OCI-LY1 (cell line): Measurements from ENCODE around the gene KREMEN2.

ENCODE experiments used
- H2AFZ ChIP-seq: fragments of 200-600 bp; sonication (generic), shearing (Covaris generic); 2 replicates; pipeline ENCODE4 v1.6.0; 2014; ENCODE audit warnings: antibody characterized with exemption, mild to moderate bottlenecking, low read length
- H3F3A ChIP-seq: fragments of 200-600 bp; sonication (generic), shearing (Covaris generic); 2 replicates; pipeline ENCODE4 v1.6.0; 2014; ENCODE audit warnings: mild to moderate bottlenecking, antibody characterized with exemption, low read length, moderate library complexity; ENCODE audit not compliant: insufficient read depth
- H3K27ac ChIP-seq: fragments of 200-600 bp; sonication (generic); 2 replicates; pipeline ENCODE4 v1.5.1; 2014; ENCODE audit warnings: low read length, mixed run types, mild to moderate bottlenecking, low read depth; ENCODE audit not compliant: poor library complexity, severe bottlenecking
- H3K27me3 ChIP-seq: fragments of 200-600 bp; sonication (generic); 2 replicates; pipeline ENCODE4 v1.6.0; 2014; ENCODE audit warnings: antibody characterized with exemption, mild to moderate bottlenecking, low read length, moderate library complexity; ENCODE audit not compliant: insufficient read depth
- H3K36me3 ChIP-seq: fragments of 200-600 bp; sonication (generic); 2 replicates; pipeline ENCODE4 v1.6.1; 2014; ENCODE audit warnings: mild to moderate bottlenecking, antibody characterized with exemption, low read length, moderate library complexity, mixed read lengths; ENCODE audit not compliant: insufficient read depth
- H3K4me1 ChIP-seq: fragments of 200-600 bp; sonication (generic); 2 replicates; pipeline ENCODE4 v1.5.1; 2014; ENCODE audit warnings: mild to moderate bottlenecking, low read length, moderate library complexity; ENCODE audit not compliant: insufficient read depth, severe bottlenecking
- H3K4me2 ChIP-seq: fragments of 200-600 bp; sonication (generic), shearing (Covaris generic); 2 replicates; pipeline ENCODE4 v1.6.1; 2014; ENCODE audit warnings: low read length
- H3K4me3 ChIP-seq: fragments of 200-600 bp; sonication (generic); 2 replicates; pipeline ENCODE4 v1.5.1; 2014; ENCODE audit warnings: low read length, low read depth, mild to moderate bottlenecking, mixed read lengths; ENCODE audit not compliant: poor library complexity, severe bottlenecking
- H3K79me2 ChIP-seq: fragments of 200-600 bp; shearing (Covaris generic); 2 replicates; pipeline ENCODE4 v1.6.1; 2016; ENCODE audit warnings: mixed run types, low read length, mixed read lengths; ENCODE audit not compliant: insufficient read depth
- H3K9ac ChIP-seq: fragments of 200-600 bp; sonication (generic), shearing (Covaris generic); 2 replicates; pipeline ENCODE4 v1.6.1; 2014; ENCODE audit warnings: mild to moderate bottlenecking, low read length, mixed read lengths
- H3K9me2 ChIP-seq: fragments of 200-600 bp; sonication (generic), shearing (Covaris generic); 2 replicates; pipeline ENCODE4 v1.6.1; 2014; ENCODE audit warnings: low read depth, mild to moderate bottlenecking, low read length, mixed read lengths
- H3K9me3 ChIP-seq: fragments of 200-600 bp; shearing (Covaris generic); 2 replicates; pipeline ENCODE4 v1.6.1; 2014; ENCODE audit warnings: low read length, mixed read lengths
- H4K20me1 ChIP-seq: fragments of 200-600 bp; sonication (generic), shearing (Covaris generic); 2 replicates; pipeline ENCODE4 v1.6.0; 2016; ENCODE audit warnings: mild to moderate bottlenecking, low read length; ENCODE audit not compliant: insufficient read depth
- CTCF ChIP-seq: fragments of 200-600 bp; sonication (generic), shearing (Covaris generic); IDR thresholded peaks from 2 replicates; pipeline ENCODE4 v1.5.1; 2017; ENCODE audit warnings: mild to moderate bottlenecking, antibody characterized with exemption, low read length, moderate library complexity, mixed read lengths
- EZH2 ChIP-seq: fragments of 200-600 bp; sonication (generic), shearing (Covaris generic); IDR thresholded peaks from 2 replicates; pipeline ENCODE4 v1.8.0; 2017; ENCODE audit warnings: borderline replicate concordance, mixed run types, mild to moderate bottlenecking, antibody characterized with exemption, low read length, moderate library complexity, mixed read lengths

Gene KREMEN2

GRCh38 chr16:2996298-2996697 is 32.2 kb downstream of the KREMEN2 start:
- Histone ChIP-seq H3K79me2 (no peaks in the 10 kb centered on the region), H3F3A (no peaks in the 10 kb centered on the region), H3K4me2 (no peak overlapping the region), H3K4me3 (no peak overlapping the region), H3K27ac (no peak overlapping the region), H3K9ac (no peak overlapping the region), H3K9me3 (no peaks in the 10 kb centered on the region), H2AFZ (no peak overlapping the region), H3K4me1 (no peaks in the 10 kb centered on the region), H3K27me3 (peaks cover 7% of the 10 kb centered on the region), H3K9me2 (no peaks in the 10 kb centered on the region), H3K36me3 (no peaks in the 10 kb centered on the region), H4K20me1 (no peaks in the 10 kb centered on the region)
- TF ChIP-seq CTCF (no peak), EZH2 (no peak)

- no peaks in the 10 kb centered on the region for H3K79me2 ChIP-seq
- no peak overlapping the region for H3K4me2 ChIP-seq
- no peaks in the 10 kb centered on the region for H4K20me1 ChIP-seq
- peaks cover 7% of the 10 kb centered on the region for H3K27me3 ChIP-seq
- no peaks in the 10 kb centered on the region for H3F3A ChIP-seq
- H3K4me1 ChIP-seq: peaks cover 3% of the 10 kb centered on the region
- H3K9me2 ChIP-seq: no peaks in the 10 kb centered on the region
- no peak overlapping the region for H3K4me3 ChIP-seq
- no peak for TF ChIP-seq EZH2
- no peak for TF ChIP-seq CTCF
- no peak overlapping the region for H3K9ac ChIP-seq
- H3K9me3 ChIP-seq: no peaks in the 10 kb centered on the region
- H3K27ac ChIP-seq: no peak overlapping the region
- no peaks in the 10 kb centered on the region for H3K36me3 ChIP-seq
- H2AFZ ChIP-seq: no peak overlapping the region
Observed at GRCh38 chr16:2999929-3000328, 35.9 kb downstream of the KREMEN2 start.

- peaks cover 7% of the 10 kb centered on the region for H3K27me3 ChIP-seq
- H2AFZ ChIP-seq: no peak overlapping the region
- no peaks in the 10 kb centered on the region for H3K9me2 ChIP-seq
- no peaks in the 10 kb centered on the region for H3F3A ChIP-seq
- no peak overlapping the region for H3K4me3 ChIP-seq
- H3K36me3 ChIP-seq: no peaks in the 10 kb centered on the region
- H3K4me1 ChIP-seq: peaks cover 4% of the 10 kb centered on the region
- H4K20me1 ChIP-seq: no peaks in the 10 kb centered on the region
- no peaks in the 10 kb centered on the region for H3K79me2 ChIP-seq
- H3K27ac ChIP-seq: no peak overlapping the region
- no peak overlapping the region for H3K4me2 ChIP-seq
- H3K9ac ChIP-seq: no peak overlapping the region
- TF ChIP-seq EZH2: no peak
- no peaks in the 10 kb centered on the region for H3K9me3 ChIP-seq
Observed at GRCh38 chr16:3000540-3000939, 36.5 kb downstream of the KREMEN2 start.

- Histone ChIP-seq H3K9ac (no peak overlapping the region), H3K4me3 (no peak overlapping the region), H3K9me3 (no peaks in the 10 kb centered on the region), H3F3A (no peaks in the 10 kb centered on the region), H3K36me3 (no peaks in the 10 kb centered on the region), H3K9me2 (no peaks in the 10 kb centered on the region), H3K79me2 (no peaks in the 10 kb centered on the region), H3K27me3 (peaks cover 7% of the 10 kb centered on the region), H3K4me1 (peaks cover 4% of the 10 kb centered on the region), H3K27ac (no peak overlapping the region), H4K20me1 (no peaks in the 10 kb centered on the region), H2AFZ (no peak overlapping the region), H3K4me2 (no peak overlapping the region)
- TF ChIP-seq EZH2 (no peak), CTCF (no peak)
Observed at GRCh38 chr16:3001316-3001715, 37.2 kb downstream of the KREMEN2 start.
